ENCODE measurements around the gene EFCAB8.

DNA sequence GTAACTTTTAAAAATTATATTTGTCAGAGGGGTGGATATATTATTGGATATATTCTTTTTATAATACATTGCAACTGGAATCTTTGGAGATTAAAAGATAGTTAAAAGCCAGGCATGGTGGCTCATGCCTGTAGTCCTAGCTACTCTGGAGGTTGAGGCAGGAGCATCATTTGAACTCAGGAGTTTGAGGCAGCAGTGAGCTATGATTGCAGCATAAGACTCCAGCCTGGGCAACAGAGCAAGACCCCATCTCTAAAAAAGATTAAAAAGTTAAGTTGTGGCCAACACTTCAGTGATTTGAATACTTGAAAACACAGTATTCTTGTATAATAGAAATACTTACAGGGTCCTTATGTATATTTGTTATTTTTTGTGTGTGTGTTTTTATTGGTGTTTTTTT lies 23.8 kb upstream of the EFCAB8 start:
- TF ChIP-seq POLR2A (IDR thresholded peaks at IDR 0.05) (no peak), CTCF (IDR thresholded peaks at IDR 0.05) (no peak)

Measured in body of pancreas (tissue), 4 donors.